Adrenal gland (tissue), 5 donors: ENCODE data around the gene NUTM2A.
"Not testable (repeated sequence)": the region's sequence is repeated elsewhere in the genome, so short reads cannot be mapped to it uniquely, and the experiment has no call there.

ENCODE experiments used
- POLR2A ChIP-seq, 2 donors: fragments of 450-650 bp; IDR thresholded peaks; one replicate each; pipeline ENCODE4 v1.6.1; 2017; ENCODE audit warnings: antibody characterized with exemption in 2 of 2, mild to moderate bottlenecking in 2 of 2, moderate library complexity in 1 of 2
- TF ChIP-seq, protein P1 (sequence below), 6 experiments: fragments of 450-650 bp in 4 of 6; fragments of 200-600 bp in 2 of 6; sonication (generic) in 1 of 6; IDR thresholded peaks; 1 replicate in 5 of 6; 2 replicates in 1 of 6; pipeline versions ENCODE4 v1.5.1 to v1.8.0; 2016 to 2021; ENCODE audit warnings: antibody characterized with exemption in 6 of 6, mild to moderate bottlenecking in 2 of 6, moderate library complexity in 1 of 6
- donor health status: DM: no; HTN: no; CAD: no.

DNA sequence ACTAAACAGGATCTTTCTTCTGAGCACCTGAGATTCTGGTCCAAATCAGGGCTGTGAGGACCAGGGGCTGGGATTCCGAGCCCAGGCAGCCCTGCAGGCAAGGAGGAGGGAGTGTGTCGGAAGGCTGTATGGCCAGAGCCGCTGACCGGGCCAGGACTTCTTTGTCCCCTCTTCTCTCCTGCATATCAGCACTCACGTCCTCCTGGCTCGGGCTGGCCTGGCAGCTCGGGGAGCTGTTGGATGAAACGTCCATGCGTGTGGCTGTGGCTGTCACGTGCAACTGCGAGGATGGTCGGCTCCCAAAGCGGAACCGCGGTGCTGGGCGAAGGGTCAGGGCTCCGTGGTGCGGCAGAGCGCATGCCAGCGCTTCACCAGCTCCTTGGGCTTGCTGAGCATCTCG lies 11.4 kb upstream of the NUTM2A start:
- TF ChIP-seq, protein P1, sequence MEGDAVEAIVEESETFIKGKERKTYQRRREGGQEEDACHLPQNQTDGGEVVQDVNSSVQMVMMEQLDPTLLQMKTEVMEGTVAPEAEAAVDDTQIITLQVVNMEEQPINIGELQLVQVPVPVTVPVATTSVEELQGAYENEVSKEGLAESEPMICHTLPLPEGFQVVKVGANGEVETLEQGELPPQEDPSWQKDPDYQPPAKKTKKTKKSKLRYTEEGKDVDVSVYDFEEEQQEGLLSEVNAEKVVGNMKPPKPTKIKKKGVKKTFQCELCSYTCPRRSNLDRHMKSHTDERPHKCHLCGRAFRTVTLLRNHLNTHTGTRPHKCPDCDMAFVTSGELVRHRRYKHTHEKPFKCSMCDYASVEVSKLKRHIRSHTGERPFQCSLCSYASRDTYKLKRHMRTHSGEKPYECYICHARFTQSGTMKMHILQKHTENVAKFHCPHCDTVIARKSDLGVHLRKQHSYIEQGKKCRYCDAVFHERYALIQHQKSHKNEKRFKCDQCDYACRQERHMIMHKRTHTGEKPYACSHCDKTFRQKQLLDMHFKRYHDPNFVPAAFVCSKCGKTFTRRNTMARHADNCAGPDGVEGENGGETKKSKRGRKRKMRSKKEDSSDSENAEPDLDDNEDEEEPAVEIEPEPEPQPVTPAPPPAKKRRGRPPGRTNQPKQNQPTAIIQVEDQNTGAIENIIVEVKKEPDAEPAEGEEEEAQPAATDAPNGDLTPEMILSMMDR (IDR thresholded peaks at IDR 0.05): not testable (repeated sequence)
- TF ChIP-seq POLR2A (IDR thresholded peaks at IDR 0.05): not testable (repeated sequence)
